ENCODE results near the gene PLK5. TPM values are rescaled to one million over a fixed set of nuclear protein-coding genes. Genes with fewer than 3 reads are reported as not detected.

The PLK5 gene
- total RNA-seq, 1 experiment from 2014 or later: 0.57 TPM

- Histone ChIP-seq H3T11ph (ENCODE audit: low read length) (no peak within 1 kb of the TSS), H3K23me2 (ENCODE audit: insufficient read length, low read depth, low read length, poor library complexity, severe bottlenecking) (peaks cover 3% of the 10 kb centered on the region), H3K79me1 (ENCODE audit: insufficient read depth, low read depth, low read length, poor library complexity, severe bottlenecking) (no peaks in the 10 kb centered on the region), H3K23ac (ENCODE audit: insufficient read length, low read depth, low read length) (no peak within 1 kb of the TSS), H2BK120ac (ENCODE audit: low read depth, low read length, poor library complexity, severe bottlenecking) (no peak within 1 kb of the TSS), H4K8ac (replicated peaks; ENCODE audit: insufficient read length, low read depth, low read length) (no peak within 1 kb of the TSS), H3K9ac (ENCODE audit: extremely low read depth, insufficient read length, low read length) (peak within 1 kb of the TSS; percentile 75), H3K27me3 (ENCODE audit: insufficient read depth, low read length) (no peaks in the 10 kb centered on the region), H3K4me2 (ENCODE audit: insufficient read depth, insufficient read length, low read length) (peak within 1 kb of the TSS; percentile 54), H2AK5ac (ENCODE audit: insufficient read length, low read length) (no peak within 1 kb of the TSS), H2BK15ac (ENCODE audit: low read depth, low read length) (no peak within 1 kb of the TSS), H2AFZ (ENCODE audit: low read length) (peak within 1 kb of the TSS; percentile 32), H3K14ac (ENCODE audit: insufficient read depth, low read length) (peak within 1 kb of the TSS; percentile 80; the same call in 1 of the 2 replicates), H4K5ac (ENCODE audit: insufficient read length, low read depth, low read length) (no peak within 1 kb of the TSS), H3K4me1 (ENCODE audit: insufficient read depth, low read length) (no peaks in the 10 kb centered on the region), H4K20me1 (ENCODE audit: control insufficient read depth, insufficient read depth, insufficient read length) (no peaks in the 10 kb centered on the region), H2BK20ac (ENCODE audit: low read depth, low read length, poor library complexity, severe bottlenecking) (no peak within 1 kb of the TSS), H3K4ac (ENCODE audit: low read depth, low read length) (no peak within 1 kb of the TSS), H2BK5ac (ENCODE audit: insufficient read length, low read length) (no peak within 1 kb of the TSS), H3K27ac (ENCODE audit: insufficient read length, low read depth, low read length) (no peak within 1 kb of the TSS), H3K79me2 (ENCODE audit: insufficient read depth, low read length) (no peaks in the 10 kb centered on the region), H4K91ac (ENCODE audit: insufficient read length, low read depth, low read length) (no peak within 1 kb of the TSS), H3K9me3 (ENCODE audit: control insufficient read depth, low read depth, low read length) (no peaks in the 10 kb centered on the region), H3K56ac (ENCODE audit: insufficient read length, low read depth, low read length) (no peak within 1 kb of the TSS), H3K18ac (ENCODE audit: insufficient read length, low read depth, low read length) (peak within 1 kb of the TSS; percentile 79), H2BK12ac (ENCODE audit: insufficient read length, low read depth, low read length) (no peak within 1 kb of the TSS)
- peaks cover 0 to 9% of the 10 kb centered on the region in 2 experiments; a peak in 2 of 4 replicates for H3K4me1 Mint-ChIP-seq
- DNase-seq: peak; percentile 94
- TF ChIP-seq, protein P1, sequence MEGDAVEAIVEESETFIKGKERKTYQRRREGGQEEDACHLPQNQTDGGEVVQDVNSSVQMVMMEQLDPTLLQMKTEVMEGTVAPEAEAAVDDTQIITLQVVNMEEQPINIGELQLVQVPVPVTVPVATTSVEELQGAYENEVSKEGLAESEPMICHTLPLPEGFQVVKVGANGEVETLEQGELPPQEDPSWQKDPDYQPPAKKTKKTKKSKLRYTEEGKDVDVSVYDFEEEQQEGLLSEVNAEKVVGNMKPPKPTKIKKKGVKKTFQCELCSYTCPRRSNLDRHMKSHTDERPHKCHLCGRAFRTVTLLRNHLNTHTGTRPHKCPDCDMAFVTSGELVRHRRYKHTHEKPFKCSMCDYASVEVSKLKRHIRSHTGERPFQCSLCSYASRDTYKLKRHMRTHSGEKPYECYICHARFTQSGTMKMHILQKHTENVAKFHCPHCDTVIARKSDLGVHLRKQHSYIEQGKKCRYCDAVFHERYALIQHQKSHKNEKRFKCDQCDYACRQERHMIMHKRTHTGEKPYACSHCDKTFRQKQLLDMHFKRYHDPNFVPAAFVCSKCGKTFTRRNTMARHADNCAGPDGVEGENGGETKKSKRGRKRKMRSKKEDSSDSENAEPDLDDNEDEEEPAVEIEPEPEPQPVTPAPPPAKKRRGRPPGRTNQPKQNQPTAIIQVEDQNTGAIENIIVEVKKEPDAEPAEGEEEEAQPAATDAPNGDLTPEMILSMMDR (conservative IDR thresholded peaks at IDR 0.05): no peak
- no peaks in the 10 kb centered on the region for H3K9me3 Mint-ChIP-seq
- no peaks in the 10 kb centered on the region; the same call in none of the 2 replicates for H3K27me3 Mint-ChIP-seq (ENCODE audit: low read depth)
- H3K36me3 Mint-ChIP-seq (ENCODE audit: insufficient read depth in 1 of 3, low read depth in 3 of 3): peaks cover 5 to 13% (median 11%) of the 10 kb centered on the region in 3 experiments; a peak in 6 of 7 replicates
- WGBS (ENCODE audit: extremely low coverage, insufficient read length, low lambda C conversion rate): no CpG with 5 or more reads among the region's 71 CpGs
- peak within 1 kb of the TSS; percentile 97 to 98 for H3K4me3 Mint-ChIP-seq
- H3K27ac Mint-ChIP-seq: peak within 1 kb of the TSS; percentile 95 to 98 (median 97); a peak in 6 of 7 replicates
These were observed 44.8 kb upstream of the PLK5 start, which contains the start of gene C19orf25 for GRCh38 chr19:1478934-1479707. TSS of gene C19orf25 (minus strand) at chr19:1479215. CDS start at chr19:1478903, 312 bp downstream.
